Measurements from ENCODE around the gene USO1.

- TF ChIP-seq CTCF (IDR thresholded peaks at IDR 0.05): no peak
- no peak for TF ChIP-seq POLR2A (IDR thresholded peaks at IDR 0.05)
These were observed 49.3 kb upstream of the USO1 start for GRCh38 chr4:75675004-75675531.
